Activated CD4-positive, alpha-beta T cell treated with anti-CD3 and anti-CD28 coated beads for 4 hours (primary cell): ENCODE results near the gene TMEM273.

Experiments
- DNase-seq, 2 donors: peaks; one replicate each; pipeline ENCODE4 v3.0.0-alpha.2; 2020

Gene TMEM273

GRCh38 chr10:49187950-49188761 is at the start of gene TMEM273:
Gene TMEM273, minus strand, starts transcription at chr10:49188391. Its CDS starts 55 bp downstream, at chr10:49188336.
- DNase-seq = peak in 1 of 2 donors; percentile 41

GRCh38 chr10:49237985-49238384 is 49.8 kb upstream of the TMEM273 start:
- DNase-seq = no peak

- no peak for DNase-seq
Observed at GRCh38 chr10:49235392-49235791, 47.2 kb upstream of the TMEM273 start.

GRCh38 chr10:49231086-49231820 is 43.1 kb upstream of the TMEM273 start:
- no peak for DNase-seq

GRCh38 chr10:49230004-49230403 is 41.8 kb upstream of the TMEM273 start:
- DNase-seq = no peak

GRCh38 chr10:49228677-49229076 is 40.5 kb upstream of the TMEM273 start:
- no peak for DNase-seq

- DNase-seq = no peak
Observed at GRCh38 chr10:49227406-49227805, 39.2 kb upstream of the TMEM273 start.

- no peak for DNase-seq
Observed at GRCh38 chr10:49226594-49226993, 38.4 kb upstream of the TMEM273 start.

GRCh38 chr10:49225218-49225876 is 37.2 kb upstream of the TMEM273 start:
- no peak for DNase-seq

GRCh38 chr10:49223205-49223604 is 35.0 kb upstream of the TMEM273 start:
- DNase-seq = no peak

- no peak for DNase-seq
Observed at GRCh38 chr10:49222170-49222569, 34.0 kb upstream of the TMEM273 start.

GRCh38 chr10:49220679-49221078 is 32.5 kb upstream of the TMEM273 start:
- no peak for DNase-seq

- no peak for DNase-seq
Observed at GRCh38 chr10:49220031-49220430, 31.8 kb upstream of the TMEM273 start.

GRCh38 chr10:49219248-49219647 is 31.1 kb upstream of the TMEM273 start:
- DNase-seq = no peak

GRCh38 chr10:49218480-49218879 is 30.3 kb upstream of the TMEM273 start:
- DNase-seq = no peak

GRCh38 chr10:49217645-49218044 is 29.5 kb upstream of the TMEM273 start:
- DNase-seq = no peak

- DNase-seq = no peak
Observed at GRCh38 chr10:49213211-49213610, 25.0 kb upstream of the TMEM273 start.

- DNase-seq = no peak
Observed at GRCh38 chr10:49212783-49213182, 24.6 kb upstream of the TMEM273 start.

GRCh38 chr10:49212076-49212475 is 23.9 kb upstream of the TMEM273 start:
- DNase-seq = no peak

GRCh38 chr10:49208996-49209395 is 20.8 kb upstream of the TMEM273 start:
- no peak for DNase-seq

- no peak for DNase-seq
Observed at GRCh38 chr10:49207936-49208487, 19.8 kb upstream of the TMEM273 start.

GRCh38 chr10:49207113-49207512 is 18.9 kb upstream of the TMEM273 start:
- no peak for DNase-seq

- DNase-seq = no peak
Observed at GRCh38 chr10:49205206-49205605, 17.0 kb upstream of the TMEM273 start.
